GM19023 (cell line): ENCODE data around the gene AEBP2.
"Not testable (repeated sequence)": the region's sequence is repeated elsewhere in the genome, so short reads cannot be mapped to it uniquely, and the experiment has no call there.

Source experiments
- ATAC-seq: cut with Tn5 transposase; IDR thresholded peaks from one replicate; pipeline ENCODE4 v1.9.1; 2021; ENCODE audit warnings: mild to moderate bottlenecking, moderate library complexity; ENCODE audit not compliant: unreplicated experiment

The AEBP2 gene

GRCh38 chr12:19419086-19419485 lies 20.2 kb upstream of the AEBP2 start:
- no peak for ATAC-seq

- ATAC-seq: no peak
Observed at GRCh38 chr12:19421503-19422282, 17.6 kb upstream of the AEBP2 start.

GRCh38 chr12:19423166-19423930 lies 15.9 kb upstream of the AEBP2 start:
- no peak for ATAC-seq

- ATAC-seq: no peak
Observed at GRCh38 chr12:19428246-19428645, 11.0 kb upstream of the AEBP2 start.

- not testable (repeated sequence) for ATAC-seq
Observed at GRCh38 chr12:19429491-19429890, 9.8 kb upstream of the AEBP2 start.

GRCh38 chr12:19430988-19431387 lies 8.3 kb upstream of the AEBP2 start:
- no peak for ATAC-seq

GRCh38 chr12:19431407-19432308 lies 7.6 kb upstream of the AEBP2 start:
- ATAC-seq: peak; percentile 64

GRCh38 chr12:19432309-19433170 lies 6.8 kb upstream of the AEBP2 start:
- no peak for ATAC-seq

- no peak for ATAC-seq
Observed at GRCh38 chr12:19434538-19434937, 4.8 kb upstream of the AEBP2 start.

GRCh38 chr12:19435831-19436497 lies 3.3 kb upstream of the AEBP2 start:
- no peak for ATAC-seq

- no peak for ATAC-seq
Observed at GRCh38 chr12:19436931-19437330, 2.4 kb upstream of the AEBP2 start.

GRCh38 chr12:19437996-19438395 lies 1.3 kb upstream of the AEBP2 start:
- no peak for ATAC-seq

- ATAC-seq: peak; percentile 43
Observed at GRCh38 chr12:19440019-19440858, 947 bp downstream of the AEBP2 start.

GRCh38 chr12:19440916-19441315 lies 1.6 kb downstream of the AEBP2 start:
- ATAC-seq: no peak

- no peak for ATAC-seq
Observed at GRCh38 chr12:19443585-19443984, 4.3 kb downstream of the AEBP2 start.

GRCh38 chr12:19444097-19444496 lies 4.8 kb downstream of the AEBP2 start:
- ATAC-seq: no peak

- ATAC-seq: no peak
Observed at GRCh38 chr12:19447386-19447785, 8.1 kb downstream of the AEBP2 start.

GRCh38 chr12:19449814-19450213 lies 10.5 kb downstream of the AEBP2 start:
- no peak for ATAC-seq

- no peak for ATAC-seq
Observed at GRCh38 chr12:19450362-19450761, 11.1 kb downstream of the AEBP2 start.
